Measurements from ENCODE around the gene TRAF1.

TRAF1 gene

GRCh38 chr9:120862452-120862851 lies 64.1 kb downstream of the TRAF1 start:
- TF ChIP-seq GATA2 (IDR thresholded peaks at IDR 0.05; ENCODE audit: low read depth, low read length) (no peak), GATA3 (IDR thresholded peaks at IDR 0.05; ENCODE audit: low read depth, low read length) (no peak)

GRCh38 chr9:120861935-120862334 lies 64.7 kb downstream of the TRAF1 start:
- no peak for TF ChIP-seq GATA2 (IDR thresholded peaks at IDR 0.05; ENCODE audit: low read depth, low read length)
- no peak for TF ChIP-seq GATA3 (IDR thresholded peaks at IDR 0.05; ENCODE audit: low read depth, low read length)

GRCh38 chr9:120860083-120860482 lies 66.5 kb downstream of the TRAF1 start:
- no peak for TF ChIP-seq GATA2 (IDR thresholded peaks at IDR 0.05; ENCODE audit: low read depth, low read length)
- TF ChIP-seq GATA3 (IDR thresholded peaks at IDR 0.05; ENCODE audit: low read depth, low read length), result no peak

GRCh38 chr9:120859361-120859760 lies 67.2 kb downstream of the TRAF1 start:
- TF ChIP-seq GATA3 (IDR thresholded peaks at IDR 0.05; ENCODE audit: low read depth, low read length) (no peak), GATA2 (IDR thresholded peaks at IDR 0.05; ENCODE audit: low read depth, low read length) (no peak)

GRCh38 chr9:120857902-120858301 lies 68.7 kb downstream of the TRAF1 start:
- TF ChIP-seq GATA2 (IDR thresholded peaks at IDR 0.05; ENCODE audit: low read depth, low read length) (no peak), GATA3 (IDR thresholded peaks at IDR 0.05; ENCODE audit: low read depth, low read length) (no peak)

- TF ChIP-seq GATA3 (IDR thresholded peaks at IDR 0.05; ENCODE audit: low read depth, low read length), result no peak
- TF ChIP-seq GATA2 (IDR thresholded peaks at IDR 0.05; ENCODE audit: low read depth, low read length), result no peak
Measured at GRCh38 chr9:120857481-120857880, 69.1 kb downstream of the TRAF1 start.

- no peak for TF ChIP-seq GATA3 (IDR thresholded peaks at IDR 0.05; ENCODE audit: low read depth, low read length)
- TF ChIP-seq GATA2 (IDR thresholded peaks at IDR 0.05; ENCODE audit: low read depth, low read length), result no peak
Measured at GRCh38 chr9:120856700-120857099, 69.9 kb downstream of the TRAF1 start.

- TF ChIP-seq GATA3 (IDR thresholded peaks at IDR 0.05; ENCODE audit: low read depth, low read length) (no peak), GATA2 (IDR thresholded peaks at IDR 0.05; ENCODE audit: low read depth, low read length) (no peak)
Measured at GRCh38 chr9:120855827-120856670, 70.5 kb downstream of the TRAF1 start.

GRCh38 chr9:120854596-120855327 lies 71.8 kb downstream of the TRAF1 start:
- TF ChIP-seq GATA3 (IDR thresholded peaks at IDR 0.05; ENCODE audit: low read depth, low read length) (no peak), GATA2 (IDR thresholded peaks at IDR 0.05; ENCODE audit: low read depth, low read length) (no peak)

GRCh38 chr9:120853198-120853597 lies 73.4 kb downstream of the TRAF1 start:
- TF ChIP-seq GATA3 (IDR thresholded peaks at IDR 0.05; ENCODE audit: low read depth, low read length) (no peak), GATA2 (IDR thresholded peaks at IDR 0.05; ENCODE audit: low read depth, low read length) (no peak)
